C4-2B (cell line): ENCODE measurements around the gene P2RY8.

Source experiments
- ZFX ChIP-seq: fragments of 450-650 bp; IDR thresholded peaks from 2 replicates; pipeline ENCODE4 v1.6.1; 2017
- TF ChIP-seq, protein P1 (sequence below): fragments of 450-650 bp; conservative IDR thresholded peaks from 2 replicates; pipeline ENCODE4 v1.5.1; 2017; ENCODE audit warnings: mild to moderate bottlenecking

DNA sequence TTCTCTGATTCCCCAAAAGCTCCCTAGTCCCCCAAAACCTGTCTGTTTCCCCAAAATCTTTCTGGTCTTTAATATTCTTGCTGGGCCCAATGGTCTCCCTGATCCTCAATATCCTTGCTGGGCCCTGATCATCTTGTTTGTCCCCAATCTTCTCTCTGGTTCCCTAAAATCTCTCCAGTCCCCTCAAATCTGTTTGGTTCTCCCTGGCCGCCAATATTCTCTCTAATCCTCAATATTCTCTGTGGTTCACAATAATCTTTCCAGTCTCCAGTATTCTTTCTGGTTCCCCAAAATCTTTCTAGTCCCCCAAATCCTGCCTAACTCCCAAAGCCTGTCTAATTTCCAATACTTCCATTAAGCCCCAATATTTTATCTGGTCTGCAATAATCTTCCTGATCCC, 18.5 kb downstream of the P2RY8 start:
- TF ChIP-seq, protein P1, sequence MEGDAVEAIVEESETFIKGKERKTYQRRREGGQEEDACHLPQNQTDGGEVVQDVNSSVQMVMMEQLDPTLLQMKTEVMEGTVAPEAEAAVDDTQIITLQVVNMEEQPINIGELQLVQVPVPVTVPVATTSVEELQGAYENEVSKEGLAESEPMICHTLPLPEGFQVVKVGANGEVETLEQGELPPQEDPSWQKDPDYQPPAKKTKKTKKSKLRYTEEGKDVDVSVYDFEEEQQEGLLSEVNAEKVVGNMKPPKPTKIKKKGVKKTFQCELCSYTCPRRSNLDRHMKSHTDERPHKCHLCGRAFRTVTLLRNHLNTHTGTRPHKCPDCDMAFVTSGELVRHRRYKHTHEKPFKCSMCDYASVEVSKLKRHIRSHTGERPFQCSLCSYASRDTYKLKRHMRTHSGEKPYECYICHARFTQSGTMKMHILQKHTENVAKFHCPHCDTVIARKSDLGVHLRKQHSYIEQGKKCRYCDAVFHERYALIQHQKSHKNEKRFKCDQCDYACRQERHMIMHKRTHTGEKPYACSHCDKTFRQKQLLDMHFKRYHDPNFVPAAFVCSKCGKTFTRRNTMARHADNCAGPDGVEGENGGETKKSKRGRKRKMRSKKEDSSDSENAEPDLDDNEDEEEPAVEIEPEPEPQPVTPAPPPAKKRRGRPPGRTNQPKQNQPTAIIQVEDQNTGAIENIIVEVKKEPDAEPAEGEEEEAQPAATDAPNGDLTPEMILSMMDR, result no peak
- TF ChIP-seq ZFX, result no peak
